Measurements from ENCODE around the gene FBXO15.

DNA sequence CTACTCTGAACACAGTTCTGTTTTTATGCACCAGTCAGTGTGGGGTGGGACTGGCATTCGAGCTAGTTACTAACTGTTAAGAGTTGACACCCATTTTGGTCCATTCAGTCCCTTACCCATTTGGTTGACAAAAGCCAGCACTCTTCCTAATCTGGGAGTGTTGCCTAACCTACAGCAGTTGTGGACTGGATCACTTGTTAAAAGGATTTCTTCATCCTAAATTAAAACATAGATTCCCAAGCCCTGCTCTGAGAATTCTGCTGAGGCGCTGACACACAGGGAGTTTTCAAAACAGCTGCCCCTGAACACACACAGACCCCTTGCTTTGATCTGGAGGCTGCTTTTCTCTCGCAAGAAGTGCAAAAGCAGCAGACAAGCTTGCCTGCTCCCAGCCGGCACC is 7.1 kb upstream of the FBXO15 start:
- TF ChIP-seq, protein P1, sequence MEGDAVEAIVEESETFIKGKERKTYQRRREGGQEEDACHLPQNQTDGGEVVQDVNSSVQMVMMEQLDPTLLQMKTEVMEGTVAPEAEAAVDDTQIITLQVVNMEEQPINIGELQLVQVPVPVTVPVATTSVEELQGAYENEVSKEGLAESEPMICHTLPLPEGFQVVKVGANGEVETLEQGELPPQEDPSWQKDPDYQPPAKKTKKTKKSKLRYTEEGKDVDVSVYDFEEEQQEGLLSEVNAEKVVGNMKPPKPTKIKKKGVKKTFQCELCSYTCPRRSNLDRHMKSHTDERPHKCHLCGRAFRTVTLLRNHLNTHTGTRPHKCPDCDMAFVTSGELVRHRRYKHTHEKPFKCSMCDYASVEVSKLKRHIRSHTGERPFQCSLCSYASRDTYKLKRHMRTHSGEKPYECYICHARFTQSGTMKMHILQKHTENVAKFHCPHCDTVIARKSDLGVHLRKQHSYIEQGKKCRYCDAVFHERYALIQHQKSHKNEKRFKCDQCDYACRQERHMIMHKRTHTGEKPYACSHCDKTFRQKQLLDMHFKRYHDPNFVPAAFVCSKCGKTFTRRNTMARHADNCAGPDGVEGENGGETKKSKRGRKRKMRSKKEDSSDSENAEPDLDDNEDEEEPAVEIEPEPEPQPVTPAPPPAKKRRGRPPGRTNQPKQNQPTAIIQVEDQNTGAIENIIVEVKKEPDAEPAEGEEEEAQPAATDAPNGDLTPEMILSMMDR (conservative IDR thresholded peaks at IDR 0.05; ENCODE audit: low read length): no peak
- no peak for TF ChIP-seq EZH2phosphoT487 (IDR thresholded peaks at IDR 0.05; ENCODE audit: borderline replicate concordance)

Measured in Loucy (cell line).